B cell (primary cell): Measurements from ENCODE around the gene IFNA13.

Experiments used
- EZH2 ChIP-seq: IDR thresholded peaks from 2 replicates; pipeline ENCODE4 v1.6.1; 2012; ENCODE audit warnings: borderline replicate concordance, low read depth, mild to moderate bottlenecking, moderate library complexity, low read length; ENCODE audit not compliant: insufficient read depth, poor library complexity, severe bottlenecking
- TF ChIP-seq, protein P1 (sequence below): fragments of 200-600 bp; IDR thresholded peaks from one replicate; pipeline ENCODE4 v1.8.0; 2022; ENCODE audit warnings: antibody characterized with exemption, mild to moderate bottlenecking

DNA sequence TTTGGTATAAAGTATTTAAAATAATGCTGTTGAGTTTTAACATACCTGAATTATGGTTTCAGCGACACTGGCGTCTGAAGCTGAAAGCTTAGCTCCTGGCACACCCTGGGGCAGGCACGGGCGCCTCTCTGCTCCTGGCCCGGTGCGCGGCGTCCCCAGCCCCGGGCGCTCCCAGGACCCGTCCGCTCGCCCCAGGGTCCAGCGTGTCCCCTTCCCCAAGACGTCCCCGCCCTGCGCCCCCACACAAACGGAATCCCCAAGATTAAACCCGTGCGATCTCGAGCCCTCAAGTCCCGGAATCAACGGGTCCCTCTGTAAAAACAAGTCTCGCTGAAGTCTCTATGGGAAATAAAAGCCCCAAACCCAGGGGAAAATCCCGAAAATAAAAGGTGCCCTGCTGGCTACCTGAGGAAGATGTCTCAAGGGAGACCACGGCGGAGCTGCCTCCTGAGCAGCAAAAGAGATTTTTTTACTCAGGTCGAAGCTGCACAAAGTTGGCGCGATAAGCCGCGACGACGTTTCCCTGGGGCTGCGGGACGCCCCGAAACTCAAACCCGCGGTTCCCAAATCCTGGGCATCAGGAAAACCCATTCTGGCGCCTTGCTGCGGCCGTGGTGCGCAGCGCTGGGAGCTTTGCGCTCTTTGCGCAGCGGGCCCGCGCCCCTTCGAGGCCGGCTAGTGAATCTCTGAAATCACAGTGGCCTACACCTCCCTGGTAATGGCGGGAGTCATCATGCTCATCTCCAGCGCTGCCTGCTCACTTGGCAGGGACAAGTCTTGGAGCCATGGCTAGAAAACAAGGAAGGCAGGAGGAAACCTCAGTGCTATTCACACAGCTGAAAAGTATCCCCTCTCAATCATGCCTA, 34.8 kb upstream of the IFNA13 start:
- TF ChIP-seq, protein P1, sequence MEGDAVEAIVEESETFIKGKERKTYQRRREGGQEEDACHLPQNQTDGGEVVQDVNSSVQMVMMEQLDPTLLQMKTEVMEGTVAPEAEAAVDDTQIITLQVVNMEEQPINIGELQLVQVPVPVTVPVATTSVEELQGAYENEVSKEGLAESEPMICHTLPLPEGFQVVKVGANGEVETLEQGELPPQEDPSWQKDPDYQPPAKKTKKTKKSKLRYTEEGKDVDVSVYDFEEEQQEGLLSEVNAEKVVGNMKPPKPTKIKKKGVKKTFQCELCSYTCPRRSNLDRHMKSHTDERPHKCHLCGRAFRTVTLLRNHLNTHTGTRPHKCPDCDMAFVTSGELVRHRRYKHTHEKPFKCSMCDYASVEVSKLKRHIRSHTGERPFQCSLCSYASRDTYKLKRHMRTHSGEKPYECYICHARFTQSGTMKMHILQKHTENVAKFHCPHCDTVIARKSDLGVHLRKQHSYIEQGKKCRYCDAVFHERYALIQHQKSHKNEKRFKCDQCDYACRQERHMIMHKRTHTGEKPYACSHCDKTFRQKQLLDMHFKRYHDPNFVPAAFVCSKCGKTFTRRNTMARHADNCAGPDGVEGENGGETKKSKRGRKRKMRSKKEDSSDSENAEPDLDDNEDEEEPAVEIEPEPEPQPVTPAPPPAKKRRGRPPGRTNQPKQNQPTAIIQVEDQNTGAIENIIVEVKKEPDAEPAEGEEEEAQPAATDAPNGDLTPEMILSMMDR, result no peak
- no peak for TF ChIP-seq EZH2
